Common myeloid progenitor, CD34-positive (primary cell): ENCODE data around the gene AAR2. TPM values are rescaled to one million over a fixed set of nuclear protein-coding genes. Genes with fewer than 3 reads are reported as not detected.
A peak's percentile ranks its signal among the peaks of the same experiment; 100 is the strongest.

ENCODE experiments used
- CTCF ChIA-PET: fragments of 350-600 bp; sonication (Branson Sonifier 250); formaldehyde crosslinking; loops from one replicate; lab custom pipeline; 2021; ENCODE audit warnings: antibody characterized with exemption; lab: Charles Lee
- POLR2A ChIA-PET: fragments of 350-600 bp; sonication (Branson Sonifier 250); formaldehyde crosslinking; loops from one replicate; lab custom pipeline; 2021; ENCODE audit warnings: antibody characterized with exemption; lab: Charles Lee
- DNase-seq, 3 donors: peaks; one replicate each; pipeline versions ENCODE4 v3.0.0 to v3.0.0-alpha.2; 2013
- H3K27ac ChIP-seq, 2 experiments: 1 replicate in 1 of 2; 2 replicates in 1 of 2; pipeline ENCODE4 v1.7.0; 2013; ENCODE audit warnings: inconsistent platforms in 2 of 2, low read length in 2 of 2, mild to moderate bottlenecking in 2 of 2, low read depth in 1 of 2, moderate library complexity in 1 of 2; ENCODE audit not compliant: severe bottlenecking in 2 of 2, insufficient read depth in 1 of 2, poor library complexity in 1 of 2
- H3K27me3 ChIP-seq, 5 experiments: replicated peaks in 2 of 5; 1 replicate in 3 of 5; 2 replicates in 2 of 5; pipeline versions ENCODE4 v1.6.1 to v1.7.0; 2013; ENCODE audit warnings: low read length in 4 of 5, mild to moderate bottlenecking in 2 of 5, moderate library complexity in 2 of 5, inconsistent platforms in 1 of 5; ENCODE audit not compliant: insufficient read depth in 5 of 5, control insufficient read depth in 4 of 5
- H3K36me3 ChIP-seq, 4 experiments: 1 replicate in 2 of 4; 2 replicates in 2 of 4; pipeline versions ENCODE4 v1.6.1 to v1.7.0; 2013; ENCODE audit warnings: low read length in 3 of 4, control low read depth in 1 of 4, mild to moderate bottlenecking in 1 of 4; ENCODE audit not compliant: control insufficient read depth in 4 of 4, insufficient read depth in 4 of 4
- H3K4me1 ChIP-seq, 4 experiments: 1 replicate in 3 of 4; 2 replicates in 1 of 4; pipeline versions ENCODE4 v1.6.1 to v1.7.1; 2013; ENCODE audit warnings: low read length in 3 of 4, mild to moderate bottlenecking in 3 of 4, control low read depth in 1 of 4, inconsistent platforms in 1 of 4, moderate library complexity in 1 of 4; ENCODE audit not compliant: control insufficient read depth in 4 of 4, insufficient read depth in 4 of 4; ENCODE audit errors: control extremely low read depth in 1 of 4
- H3K4me3 ChIP-seq, 7 experiments: 1 replicate in 4 of 7; 2 replicates in 3 of 7; pipeline versions ENCODE4 v1.5.1 to v1.7.0; 2013; ENCODE audit warnings: mild to moderate bottlenecking in 7 of 7, low read length in 6 of 7, moderate library complexity in 6 of 7, inconsistent platforms in 2 of 7, low read depth in 2 of 7, control low read depth in 1 of 7; ENCODE audit not compliant: insufficient read depth in 4 of 7, control insufficient read depth in 1 of 7; ENCODE audit errors: extremely low read depth in 1 of 7
- H3K9me3 ChIP-seq, 5 experiments: 1 replicate in 4 of 5; 2 replicates in 1 of 5; pipeline versions ENCODE4 v1.6.1 to v1.7.1; 2013; ENCODE audit warnings: low read length in 4 of 5, mild to moderate bottlenecking in 2 of 5, inconsistent platforms in 1 of 5, low read depth in 1 of 5, moderate library complexity in 1 of 5; ENCODE audit not compliant: control insufficient read depth in 4 of 5, insufficient read depth in 2 of 5; ENCODE audit errors: control extremely low read depth in 1 of 5
- WGBS: methylation state at CpG from one replicate; pipeline ENCODE4 v1.1.5; 2013; ENCODE audit not compliant: insufficient coverage; 5-methylcytosine and 5-hydroxymethylcytosine counted together
- polyA plus RNA-seq: library from polyadenylated mRNA; unstranded; fragments of 120-200 nt; gene quantifications from one replicate; pipeline ENCODE4 v1.2.1, GENCODE V29; 2013

AAR2 gene, protein sequence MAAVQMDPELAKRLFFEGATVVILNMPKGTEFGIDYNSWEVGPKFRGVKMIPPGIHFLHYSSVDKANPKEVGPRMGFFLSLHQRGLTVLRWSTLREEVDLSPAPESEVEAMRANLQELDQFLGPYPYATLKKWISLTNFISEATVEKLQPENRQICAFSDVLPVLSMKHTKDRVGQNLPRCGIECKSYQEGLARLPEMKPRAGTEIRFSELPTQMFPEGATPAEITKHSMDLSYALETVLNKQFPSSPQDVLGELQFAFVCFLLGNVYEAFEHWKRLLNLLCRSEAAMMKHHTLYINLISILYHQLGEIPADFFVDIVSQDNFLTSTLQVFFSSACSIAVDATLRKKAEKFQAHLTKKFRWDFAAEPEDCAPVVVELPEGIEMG
- polyA plus RNA-seq: 19.1 TPM

DNA sequence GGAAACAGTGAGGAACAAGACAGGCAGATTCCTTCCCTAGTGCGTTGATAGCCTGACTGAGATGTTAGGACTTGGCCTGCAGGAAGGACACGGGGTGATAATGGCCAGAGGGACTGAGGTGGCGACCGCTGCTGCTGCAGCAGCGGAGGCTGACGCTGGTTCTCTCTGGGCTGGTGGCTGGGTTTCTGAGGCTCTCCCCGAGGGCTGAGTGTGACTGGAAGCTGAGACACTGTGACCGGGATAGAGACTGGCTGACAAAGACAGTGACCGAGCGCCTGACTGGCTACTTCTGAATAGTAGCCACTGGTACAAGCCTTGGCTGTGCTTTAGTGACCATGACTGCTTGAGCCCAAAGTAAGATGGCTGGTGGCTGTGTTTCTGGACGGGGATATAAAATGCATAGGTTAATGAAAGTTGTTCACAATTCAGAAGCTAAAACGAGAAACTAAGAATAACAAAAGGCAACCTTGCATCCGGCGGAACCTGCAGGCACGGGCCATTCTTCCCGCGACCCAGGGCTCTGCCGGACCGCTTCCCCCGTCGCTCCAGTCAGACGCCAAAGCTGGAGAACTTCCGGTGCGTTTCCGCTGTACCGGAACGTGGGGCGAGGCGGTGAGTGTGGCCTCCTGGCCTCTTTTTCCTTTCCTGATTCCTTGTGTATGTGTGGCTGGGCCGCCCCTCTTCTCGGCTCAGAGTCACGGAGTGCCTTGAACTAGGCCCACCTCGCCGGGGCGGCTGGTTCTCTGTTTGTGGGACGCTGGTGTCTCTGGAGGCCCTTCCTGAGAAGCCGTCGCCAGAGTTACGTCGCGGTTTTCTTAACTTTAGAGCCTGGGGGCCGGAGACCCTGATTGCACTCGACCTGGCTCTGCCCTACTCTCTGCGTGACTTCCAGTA lies at the start of gene AAR2:
TSS of gene AAR2 (plus strand) at position 587 of the 894 bp plus-strand sequence. CDS start 3,391 bp downstream, outside the sequence.
- Histone ChIP-seq H3K4me3 (peak within 1 kb of the TSS; percentile 71 to 97 (median 86)), H3K27ac (peak within 1 kb of the TSS; percentile 88 to 91), H3K4me1 (peaks cover 5 to 27% (median 18%) of the 10 kb centered on the region in 4 experiments), H3K9me3 (no peaks in the 10 kb centered on the region), H3K27me3 (no peaks in the 10 kb centered on the region), H3K36me3 (peaks cover 2 to 18% (median 10%) of the 10 kb centered on the region in 4 experiments)
- ChIA-PET POLR2A (no interaction called here), CTCF (interaction anchor here (0.6 to 1.9 kb wide), 3 partner anchors 9 to 216 kb away, joined by 3 to 8 read pairs (median 4); no protein-coding TSS in a partner anchor)
- 25% methylated on average over 35 of the region's 44 CpGs for WGBS
- DNase-seq: peak; percentile 62 to 81 (median 76)

- H3K4me3 ChIP-seq: no peak overlapping the region
- no peak overlapping the region for H3K27ac ChIP-seq
- POLR2A ChIA-PET: no interaction called here
- CTCF ChIA-PET: interaction anchor here (0.7 to 2.8 kb wide), 3 partner anchors 8 to 27 kb away, joined by 3 to 25 read pairs (median 5); no protein-coding TSS in a partner anchor
- H3K9me3 ChIP-seq: no peaks in the 10 kb centered on the region
- DNase-seq: no peak
- 98% methylated on average over 10 of the region's 10 CpGs for WGBS
- H3K4me1 ChIP-seq: no peaks in the 10 kb centered on the region
- H3K27me3 ChIP-seq: peaks cover 0 to 16% (median 0%) of the 10 kb centered on the region in 5 experiments
- H3K36me3 ChIP-seq: no peaks in the 10 kb centered on the region
Observed at GRCh38 chr20:36193977-36194712, 42.1 kb upstream of the AAR2 start.

DNA sequence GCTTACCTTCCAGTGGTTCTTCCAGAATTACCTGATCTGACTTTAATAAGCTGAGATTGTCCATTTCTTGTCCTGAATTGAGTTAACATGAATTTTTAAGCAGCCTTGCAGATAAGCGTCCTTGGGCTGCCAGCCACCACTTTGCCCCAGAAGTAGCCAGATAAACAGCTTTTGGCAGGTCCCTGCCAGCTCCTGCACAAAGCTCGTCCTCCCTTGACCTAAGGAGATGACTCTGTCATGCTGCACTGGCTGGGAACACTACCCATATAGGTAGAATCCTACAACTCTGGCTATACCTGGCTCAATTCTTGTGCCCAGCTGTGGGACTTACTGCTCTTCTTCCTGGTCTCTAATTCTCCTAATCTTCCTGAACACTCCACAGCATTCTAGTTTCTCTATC lies 39.6 kb upstream of the AAR2 start:
- Histone ChIP-seq H3K27ac (no peak overlapping the region), H3K4me1 (peaks cover 0 to 2% (median 0%) of the 10 kb centered on the region in 4 experiments), H3K4me3 (no peak overlapping the region), H3K27me3 (peaks cover 0 to 15% (median 0%) of the 10 kb centered on the region in 5 experiments), H3K36me3 (no peaks in the 10 kb centered on the region), H3K9me3 (no peaks in the 10 kb centered on the region)
- ChIA-PET POLR2A (interaction anchor here (0.6 kb wide), 2 partner anchors 37 to 115 kb away, joined by 3 read pairs; no protein-coding TSS in a partner anchor), CTCF (interaction anchor here (0.7 to 1.4 kb wide), 6 partner anchors 11 to 203 kb away, joined by 3 read pairs; no protein-coding TSS in a partner anchor)
- 100% methylated on average over 2 of the region's 2 CpGs for WGBS
- no peak for DNase-seq

GRCh38 chr20:36197271-36197670 lies 39.0 kb upstream of the AAR2 start:
- ChIA-PET POLR2A (interaction anchor here (0.6 kb wide), 2 partner anchors 38 to 116 kb away, joined by 3 read pairs; no protein-coding TSS in a partner anchor), CTCF (interaction anchor here (1.1 to 1.4 kb wide), 5 partner anchors 10 to 204 kb away, joined by 3 read pairs; no protein-coding TSS in a partner anchor)
- Histone ChIP-seq H3K9me3 (no peaks in the 10 kb centered on the region), H3K4me3 (no peak overlapping the region), H3K4me1 (peaks cover 0 to 2% (median 0%) of the 10 kb centered on the region in 4 experiments), H3K36me3 (no peaks in the 10 kb centered on the region), H3K27me3 (peaks cover 0 to 15% (median 0%) of the 10 kb centered on the region in 5 experiments), H3K27ac (no peak overlapping the region)
- DNase-seq: no peak
- WGBS: 100% methylated on average over 1 of the region's 2 CpGs

DNA sequence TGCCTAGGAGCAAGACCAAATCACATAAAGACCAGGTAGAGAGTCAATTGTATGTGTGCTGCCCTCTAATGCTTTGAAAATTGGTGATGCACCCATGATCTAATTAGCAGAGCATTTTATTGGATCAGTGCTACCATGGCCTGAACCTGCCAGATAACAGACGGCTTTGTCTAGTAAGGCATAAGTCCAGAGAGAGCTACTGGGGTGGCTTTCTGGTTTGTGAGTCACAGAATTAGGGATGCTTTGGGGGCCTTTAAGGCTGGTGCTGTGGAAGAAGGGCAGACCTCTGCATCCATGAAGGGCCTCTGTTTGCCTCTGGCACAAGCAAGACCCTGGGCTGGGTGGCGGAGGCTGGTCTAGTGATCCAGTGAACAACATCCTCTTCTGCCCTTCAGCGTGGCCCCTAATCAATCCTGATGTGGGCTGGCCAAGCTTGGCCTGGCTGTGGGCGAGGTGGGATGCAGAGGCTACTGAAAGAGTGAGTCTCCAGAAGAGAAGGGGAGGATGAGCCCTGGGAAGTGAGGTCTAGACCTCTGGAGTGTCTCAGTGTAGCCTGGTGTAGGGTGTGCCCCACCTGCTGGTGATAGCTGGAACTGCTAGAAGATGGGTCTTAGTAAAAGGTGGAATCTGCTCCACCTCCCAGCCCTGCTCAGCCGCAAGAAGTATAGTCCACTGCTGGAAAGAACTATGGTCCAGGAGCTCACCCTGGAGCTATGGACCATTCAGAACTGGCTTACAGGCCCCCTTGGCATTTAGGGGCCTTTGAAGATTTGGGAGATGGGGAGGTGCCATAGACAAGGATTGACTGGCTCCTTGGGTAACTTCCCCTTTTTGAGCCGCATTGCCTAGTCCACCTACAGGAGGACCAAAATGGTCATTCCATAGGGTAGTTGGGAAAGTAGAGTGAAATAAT lies 36.7 kb upstream of the AAR2 start:
- CTCF ChIA-PET: interaction anchor here (0.6 to 3.0 kb wide), 15 partner anchors 10 to 243 kb away, joined by 3 to 25 read pairs (median 4); no protein-coding TSS in a partner anchor

More for the DNA sequence above, 36.7 kb upstream of the AAR2 start:
- Histone ChIP-seq H3K4me1 (peaks cover 0 to 6% (median 2%) of the 10 kb centered on the region in 4 experiments), H3K9me3 (no peaks in the 10 kb centered on the region), H3K27me3 (peaks cover 0 to 16% (median 0%) of the 10 kb centered on the region in 5 experiments), H3K4me3 (no peak overlapping the region), H3K36me3 (no peaks in the 10 kb centered on the region), H3K27ac (no peak overlapping the region)
- peak; percentile 67 to 82 (median 73) for DNase-seq
- POLR2A ChIA-PET: interaction anchor here (0.5 kb wide), 1 partner anchor 61 kb away, joined by 4 read pairs; no protein-coding TSS in a partner anchor
- WGBS: 67% methylated on average over 3 of the region's 6 CpGs
